ENCODE measurements around the gene GOLIM4.

GOLIM4 gene

GRCh38 chr3:168117059-168117458 lies 21.3 kb upstream of the GOLIM4 start:
- no peak for DNase-seq (ENCODE audit: low read depth)
- H3K4me3 ChIP-seq (ENCODE audit: control insufficient read depth, low read depth, low read length), result no peak overlapping the region

DNA sequence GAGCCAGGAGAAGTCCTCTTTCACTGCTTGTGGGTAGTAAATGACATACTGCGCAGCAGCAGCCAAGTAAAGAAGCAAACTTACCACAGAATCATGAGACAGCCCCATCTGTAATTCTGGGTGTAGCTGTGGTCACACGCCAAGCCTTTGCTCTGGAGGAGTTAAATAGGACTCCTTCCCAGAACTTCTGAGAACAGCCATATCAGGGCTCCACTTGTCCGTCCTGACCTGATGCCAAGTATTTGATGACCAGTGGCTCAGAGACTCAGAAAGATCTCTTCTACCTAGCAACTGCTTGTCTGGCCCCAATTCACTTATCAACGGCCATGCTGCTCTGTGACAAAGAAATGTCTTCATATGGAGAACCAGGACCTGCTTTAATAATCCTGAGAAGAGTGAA lies 20.6 kb upstream of the GOLIM4 start:
- no peak overlapping the region for H3K4me3 ChIP-seq (ENCODE audit: control insufficient read depth, low read depth, low read length)

More at GRCh38 chr3:168117059-168117458, 21.3 kb upstream of the GOLIM4 start:
- TF ChIP-seq, protein P1, sequence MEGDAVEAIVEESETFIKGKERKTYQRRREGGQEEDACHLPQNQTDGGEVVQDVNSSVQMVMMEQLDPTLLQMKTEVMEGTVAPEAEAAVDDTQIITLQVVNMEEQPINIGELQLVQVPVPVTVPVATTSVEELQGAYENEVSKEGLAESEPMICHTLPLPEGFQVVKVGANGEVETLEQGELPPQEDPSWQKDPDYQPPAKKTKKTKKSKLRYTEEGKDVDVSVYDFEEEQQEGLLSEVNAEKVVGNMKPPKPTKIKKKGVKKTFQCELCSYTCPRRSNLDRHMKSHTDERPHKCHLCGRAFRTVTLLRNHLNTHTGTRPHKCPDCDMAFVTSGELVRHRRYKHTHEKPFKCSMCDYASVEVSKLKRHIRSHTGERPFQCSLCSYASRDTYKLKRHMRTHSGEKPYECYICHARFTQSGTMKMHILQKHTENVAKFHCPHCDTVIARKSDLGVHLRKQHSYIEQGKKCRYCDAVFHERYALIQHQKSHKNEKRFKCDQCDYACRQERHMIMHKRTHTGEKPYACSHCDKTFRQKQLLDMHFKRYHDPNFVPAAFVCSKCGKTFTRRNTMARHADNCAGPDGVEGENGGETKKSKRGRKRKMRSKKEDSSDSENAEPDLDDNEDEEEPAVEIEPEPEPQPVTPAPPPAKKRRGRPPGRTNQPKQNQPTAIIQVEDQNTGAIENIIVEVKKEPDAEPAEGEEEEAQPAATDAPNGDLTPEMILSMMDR (conservative IDR thresholded peaks at IDR 0.05; ENCODE audit: control insufficient read depth, insufficient read depth, low read depth, low read length), result no peak

GRCh38 chr3:168113848-168114247 lies 18.1 kb upstream of the GOLIM4 start:
- TF ChIP-seq, protein P1 (conservative IDR thresholded peaks at IDR 0.05; ENCODE audit: control insufficient read depth, insufficient read depth, low read depth, low read length), result peak; percentile 9
- no peak for DNase-seq (ENCODE audit: low read depth)
- no peak overlapping the region for H3K4me3 ChIP-seq (ENCODE audit: control insufficient read depth, low read depth, low read length)

More for the DNA sequence above, 20.6 kb upstream of the GOLIM4 start:
- peak; percentile 59 for DNase-seq (ENCODE audit: low read depth)
- TF ChIP-seq, protein P1 (conservative IDR thresholded peaks at IDR 0.05; ENCODE audit: control insufficient read depth, insufficient read depth, low read depth, low read length), result no peak

DNA sequence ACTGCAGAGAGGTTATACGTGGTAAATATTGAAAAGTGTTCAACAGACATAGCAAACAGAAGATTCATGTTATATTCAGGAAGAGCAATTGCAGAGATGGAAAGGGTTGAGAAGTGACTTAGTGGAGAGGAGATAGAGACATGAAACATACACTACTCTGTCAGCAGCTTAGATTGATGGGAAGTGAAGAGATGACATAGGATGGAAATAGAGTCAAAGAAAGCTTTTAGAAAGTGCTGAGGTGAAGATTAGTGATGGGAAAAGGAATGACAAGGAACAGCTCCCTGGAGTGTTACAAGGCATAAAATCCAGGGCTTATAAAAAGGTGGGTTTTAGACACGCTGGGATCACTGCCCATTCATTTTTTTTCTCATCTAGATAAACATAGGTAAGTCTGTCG lies 17.2 kb upstream of the GOLIM4 start:
- DNase-seq (ENCODE audit: low read depth), result no peak
- TF ChIP-seq, protein P1 (conservative IDR thresholded peaks at IDR 0.05; ENCODE audit: control insufficient read depth, insufficient read depth, low read depth, low read length), result no peak
- H3K4me3 ChIP-seq (ENCODE audit: control insufficient read depth, low read depth, low read length), result no peak overlapping the region

DNA sequence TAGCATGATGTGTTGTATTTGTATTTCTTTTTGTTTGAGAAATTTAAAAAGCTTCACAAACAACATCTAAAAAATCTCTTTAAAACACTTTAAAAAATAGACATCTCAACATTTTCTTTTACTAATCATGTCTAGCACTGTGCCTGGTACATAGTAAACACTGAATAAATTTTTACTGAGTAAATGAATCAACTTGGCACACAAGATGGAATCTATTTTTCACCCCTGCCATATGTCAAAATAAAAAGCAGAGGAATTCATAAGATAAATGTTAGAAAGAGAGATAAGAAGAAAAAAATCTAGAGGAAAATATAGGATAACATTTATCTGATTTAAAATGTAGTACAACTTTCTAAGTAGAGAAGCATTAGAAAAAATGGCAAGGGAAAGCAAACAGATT lies 8.6 kb upstream of the GOLIM4 start:
- no peak overlapping the region for H3K4me3 ChIP-seq (ENCODE audit: control insufficient read depth, low read depth, low read length)
- DNase-seq (ENCODE audit: low read depth), result no peak
- TF ChIP-seq, protein P1 (conservative IDR thresholded peaks at IDR 0.05; ENCODE audit: control insufficient read depth, insufficient read depth, low read depth, low read length), result no peak

DNA sequence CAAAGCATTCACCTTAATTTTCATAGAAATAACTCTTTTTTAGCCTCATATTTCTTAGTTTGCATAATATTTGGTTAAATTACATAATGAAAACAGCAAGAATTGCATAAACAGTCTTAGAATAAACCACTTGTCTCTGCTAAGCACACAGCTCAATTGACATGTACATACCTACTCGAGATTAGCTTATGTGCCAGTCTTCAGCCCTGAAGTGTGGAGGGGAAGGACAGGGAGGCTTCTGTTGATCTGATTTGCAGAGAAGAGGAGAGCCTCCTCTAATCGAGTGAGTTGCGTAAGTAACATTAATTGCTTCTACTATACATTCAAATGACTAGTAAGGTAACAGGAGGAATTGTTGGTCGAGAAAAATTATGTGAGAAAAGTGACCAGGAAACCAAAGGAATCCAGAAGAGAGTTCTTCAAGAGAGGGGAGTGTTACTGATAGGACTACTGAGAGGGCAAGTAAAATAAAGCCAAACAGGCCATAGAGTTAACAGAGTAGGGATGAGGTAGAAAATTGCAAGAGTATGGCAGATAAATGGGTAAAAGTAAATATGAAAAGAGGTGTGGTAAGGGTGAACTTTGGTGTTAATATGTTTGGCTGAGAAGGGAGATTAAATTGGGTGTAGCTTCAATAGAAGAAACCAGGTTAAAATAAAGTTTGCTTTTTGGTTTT lies 7.1 kb upstream of the GOLIM4 start:
- TF ChIP-seq, protein P1 (conservative IDR thresholded peaks at IDR 0.05; ENCODE audit: control insufficient read depth, insufficient read depth, low read depth, low read length), result no peak

More for the DNA sequence above, 7.1 kb upstream of the GOLIM4 start:
- no peak overlapping the region for H3K4me3 ChIP-seq (ENCODE audit: control insufficient read depth, low read depth, low read length)
- no peak for DNase-seq (ENCODE audit: low read depth)
